Thoracic aorta (tissue), 2 donors: Measurements from ENCODE around the gene PRXL2B. TPM values are rescaled to one million over a fixed set of nuclear protein-coding genes. Genes with fewer than 3 reads are reported as not detected.

Experiments
- ATAC-seq: fragments of 150-250 bp; one replicate; pipeline ENCODE4 v1.8.0; 2017; ENCODE audit warnings: low read depth; ENCODE audit not compliant: insufficient number of reproducible peaks, low FRiP score
- DNase-seq: peaks from one replicate; pipeline ENCODE4 v3.0.0-alpha.2; 2020; ENCODE audit warnings: low spot score
- H3K27ac ChIP-seq, 2 donors: fragments of 200-600 bp; sonication (generic); 1 replicate in 1 of 2; 2 replicates in 1 of 2; pipeline ENCODE4 v1.5.1; 2016; ENCODE audit warnings: mild to moderate bottlenecking in 2 of 2, moderate library complexity in 2 of 2
- H3K27me3 ChIP-seq: fragments of 200-600 bp; sonication (generic); replicated peaks from 2 replicates; pipeline ENCODE4 v1.6.0; 2016; ENCODE audit warnings: mild to moderate bottlenecking; ENCODE audit not compliant: insufficient read depth
- H3K36me3 ChIP-seq: fragments of 200-600 bp; sonication (generic); one replicate; pipeline ENCODE4 v1.5.1; 2016
- H3K4me1 ChIP-seq, 2 donors: fragments of 200-600 bp; sonication (generic); 1 replicate in 1 of 2; 2 replicates in 1 of 2; pipeline versions ENCODE4 v1.5.1 to v1.6.0; 2016; ENCODE audit warnings: low read depth in 2 of 2, mild to moderate bottlenecking in 1 of 2; ENCODE audit not compliant: control insufficient read depth in 1 of 2
- H3K4me3 ChIP-seq: fragments of 200-600 bp; sonication (generic); 2 replicates; pipeline ENCODE4 v1.5.1; 2016; ENCODE audit warnings: mild to moderate bottlenecking
- H3K9me3 ChIP-seq: fragments of 200-600 bp; sonication (generic); 2 replicates; pipeline ENCODE4 v1.5.1; 2016
- CTCF ChIP-seq: fragments of 200-600 bp; sonication (generic); IDR thresholded peaks from one replicate; pipeline ENCODE4 v1.5.1; 2019; ENCODE audit warnings: antibody characterized with exemption
- total RNA-seq, 2 donors: library from RNA; depleted of rRNA; stranded (reverse); fragments of >200 nt; gene quantifications; one replicate each; pipeline versions ENCODE4 v1.1.0 to v1.2.3, GENCODE V29; 2016

PRXL2B gene
- total RNA-seq, 2 donors from 2014 or later, result 8.3 to 15.2 TPM

GRCh38 chr1:2544093-2544874 is 42.3 kb upstream of the PRXL2B start:
- Histone ChIP-seq H3K36me3 (no peaks in the 10 kb centered on the region), H3K4me1 (peaks cover 15 to 28% of the 10 kb centered on the region in 2 donors), H3K27me3 (no peaks in the 10 kb centered on the region), H3K9me3 (no peaks in the 10 kb centered on the region), H3K27ac (no peak overlapping the region), H3K4me3 (no peak overlapping the region)
- DNase-seq (no peak), ATAC-seq (no peak)
- no peak for TF ChIP-seq CTCF

- no peaks in the 10 kb centered on the region for H3K9me3 ChIP-seq
- TF ChIP-seq CTCF, result no peak
- no peaks in the 10 kb centered on the region for H3K36me3 ChIP-seq
- H3K4me1 ChIP-seq, result peaks cover 16 to 31% of the 10 kb centered on the region in 2 donors
- no peak overlapping the region for H3K4me3 ChIP-seq
- DNase-seq, result no peak
- no peak overlapping the region for H3K27ac ChIP-seq
- ATAC-seq, result no peak
- H3K27me3 ChIP-seq, result no peaks in the 10 kb centered on the region
These were observed 41.5 kb upstream of the PRXL2B start for GRCh38 chr1:2544875-2545640.

GRCh38 chr1:2545754-2546514 is 40.6 kb upstream of the PRXL2B start:
- Histone ChIP-seq H3K27ac (peak overlapping the region; percentile 61 to 94), H3K4me3 (peak overlapping the region; percentile 64), H3K9me3 (no peaks in the 10 kb centered on the region), H3K27me3 (no peaks in the 10 kb centered on the region), H3K36me3 (no peaks in the 10 kb centered on the region), H3K4me1 (peaks cover 16 to 31% of the 10 kb centered on the region in 2 donors)
- DNase-seq (peak; percentile 66), ATAC-seq (no peak)
- TF ChIP-seq CTCF, result no peak

GRCh38 chr1:2546515-2547209 is 39.9 kb upstream of the PRXL2B start:
- no peak for TF ChIP-seq CTCF
- peak overlapping the region; percentile 61 to 94 for H3K27ac ChIP-seq
- DNase-seq, result peak; percentile 47
- H3K36me3 ChIP-seq, result no peaks in the 10 kb centered on the region
- H3K27me3 ChIP-seq, result no peaks in the 10 kb centered on the region
- peak overlapping the region; percentile 64 for H3K4me3 ChIP-seq
- no peaks in the 10 kb centered on the region for H3K9me3 ChIP-seq
- peaks cover 16 to 31% of the 10 kb centered on the region in 2 donors for H3K4me1 ChIP-seq
- ATAC-seq, result peak; percentile 18
